CD4-positive, alpha-beta T cell treated with Interleukin-6 for 4 hours (primary cell): ENCODE results near the gene NPIPB2.
"Not testable (repeated sequence)": the region's sequence is repeated elsewhere in the genome, so short reads cannot be mapped to it uniquely, and the experiment has no call there.

Experiments used
- DNase-seq: peaks from one replicate; pipeline ENCODE4 v3.0.0-alpha.2; 2020; ENCODE audit warnings: mixed read lengths

NPIPB2 gene

GRCh38 chr16:11941945-11942344, at the start of gene NPIPB2:
NPIPB2 (minus strand) TSS chr16:11942045; CDS start chr16:11942045, 0 bp downstream.
- not testable (repeated sequence) for DNase-seq

- DNase-seq = no peak
Observed at GRCh38 chr16:11990702-11991390, 49.0 kb upstream of the NPIPB2 start.

GRCh38 chr16:11988258-11988978, 46.6 kb upstream of the NPIPB2 start:
- no peak for DNase-seq

GRCh38 chr16:11986521-11987057, 44.7 kb upstream of the NPIPB2 start:
- no peak for DNase-seq

GRCh38 chr16:11985250-11985649, 43.4 kb upstream of the NPIPB2 start:
- DNase-seq = no peak

- no peak for DNase-seq
Observed at GRCh38 chr16:11980136-11980844, 38.4 kb upstream of the NPIPB2 start.

GRCh38 chr16:11979013-11979672, 37.3 kb upstream of the NPIPB2 start:
- DNase-seq = no peak

- DNase-seq = no peak
Observed at GRCh38 chr16:11978080-11978479, 36.2 kb upstream of the NPIPB2 start.

GRCh38 chr16:11977376-11978041, 35.7 kb upstream of the NPIPB2 start:
- DNase-seq = no peak

- no peak for DNase-seq
Observed at GRCh38 chr16:11976850-11977375, 35.1 kb upstream of the NPIPB2 start.

GRCh38 chr16:11973070-11973469, 31.2 kb upstream of the NPIPB2 start:
- no peak for DNase-seq

GRCh38 chr16:11972128-11972527, 30.3 kb upstream of the NPIPB2 start:
- no peak for DNase-seq

- DNase-seq = not testable (repeated sequence)
Observed at GRCh38 chr16:11970292-11970691, 28.4 kb upstream of the NPIPB2 start.

GRCh38 chr16:11968577-11968976, 26.7 kb upstream of the NPIPB2 start:
- no peak for DNase-seq

GRCh38 chr16:11967195-11967911, 25.5 kb upstream of the NPIPB2 start:
- no peak for DNase-seq

- DNase-seq = no peak
Observed at GRCh38 chr16:11966173-11966572, 24.3 kb upstream of the NPIPB2 start.

- no peak for DNase-seq
Observed at GRCh38 chr16:11964761-11965551, 23.1 kb upstream of the NPIPB2 start, which contains the start of gene TNFRSF17. TNFRSF17 (plus strand) TSS chr16:11965210; CDS start chr16:11965325, 115 bp downstream.

- DNase-seq = no peak
Observed at GRCh38 chr16:11963706-11964105, 21.9 kb upstream of the NPIPB2 start.

- DNase-seq = not testable (repeated sequence)
Observed at GRCh38 chr16:11962978-11963377, 21.1 kb upstream of the NPIPB2 start.

GRCh38 chr16:11962457-11962856, 20.6 kb upstream of the NPIPB2 start:
- not testable (repeated sequence) for DNase-seq
